GM21447 (cell line): ENCODE results near the gene DGKZ.
"Not testable (repeated sequence)": the region's sequence is repeated elsewhere in the genome, so short reads cannot be mapped to it uniquely, and the experiment has no call there.

ENCODE experiments used
- ATAC-seq: cut with Tn5 transposase; IDR thresholded peaks from one replicate; pipeline ENCODE4 v1.9.1; 2021; ENCODE audit not compliant: unreplicated experiment

Gene DGKZ

DNA sequence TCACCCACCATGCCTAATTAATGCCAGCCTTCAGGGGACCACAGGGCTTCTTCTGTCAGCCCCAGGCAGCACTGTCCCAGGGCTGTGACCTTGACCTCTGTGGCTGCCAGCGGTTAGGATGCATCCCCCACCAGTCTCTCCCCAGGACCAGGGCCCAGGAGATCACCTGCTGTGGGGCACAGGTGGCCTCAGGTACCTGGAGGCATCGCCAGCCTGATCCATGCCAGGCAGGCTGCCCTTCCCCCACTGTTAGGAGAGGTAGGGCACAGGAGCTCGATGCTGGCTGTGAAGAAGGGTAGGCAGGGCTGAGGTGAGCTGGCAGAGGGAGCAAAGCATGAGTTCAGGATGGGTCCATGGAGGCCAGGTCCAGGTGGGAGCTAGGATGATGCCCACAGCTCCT is 17.5 kb downstream of the DGKZ start:
- ATAC-seq, result no peak

GRCh38 chr11:46366260-46366659 is 19.0 kb downstream of the DGKZ start:
- ATAC-seq, result no peak

- ATAC-seq, result no peak
Measured at GRCh38 chr11:46366661-46367161, 19.4 kb downstream of the DGKZ start.

DNA sequence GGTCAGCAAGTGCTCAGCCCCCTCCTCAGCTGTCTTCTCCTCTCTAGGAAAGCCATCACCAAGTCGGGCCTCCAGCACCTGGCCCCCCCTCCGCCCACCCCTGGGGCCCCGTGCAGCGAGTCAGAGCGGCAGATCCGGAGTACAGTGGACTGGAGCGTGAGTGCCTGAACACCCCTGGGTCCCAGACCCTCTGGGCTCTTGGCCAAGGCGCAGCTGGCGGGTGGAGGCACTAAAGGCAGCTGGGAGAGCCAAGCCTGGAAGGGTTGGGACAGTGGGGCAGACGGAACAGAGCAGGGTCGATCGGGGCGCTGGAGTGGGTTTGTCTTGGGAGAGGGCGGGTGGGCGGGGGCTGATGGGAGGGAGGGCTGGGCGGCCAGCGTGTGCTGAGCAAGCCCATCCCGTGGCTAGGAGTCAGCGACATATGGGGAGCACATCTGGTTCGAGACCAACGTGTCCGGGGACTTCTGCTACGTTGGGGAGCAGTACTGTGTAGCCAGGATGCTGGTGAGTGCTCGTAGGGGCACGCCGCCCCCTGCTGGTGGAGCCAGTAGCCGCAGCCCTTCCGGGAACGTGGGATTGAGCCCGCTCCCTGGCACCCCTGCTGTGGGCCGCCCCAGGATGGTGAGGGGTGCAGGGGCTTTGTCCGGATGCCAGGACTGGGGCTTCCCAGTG is 20.1 kb downstream of the DGKZ start:
- ATAC-seq, result peak; percentile 52

DNA sequence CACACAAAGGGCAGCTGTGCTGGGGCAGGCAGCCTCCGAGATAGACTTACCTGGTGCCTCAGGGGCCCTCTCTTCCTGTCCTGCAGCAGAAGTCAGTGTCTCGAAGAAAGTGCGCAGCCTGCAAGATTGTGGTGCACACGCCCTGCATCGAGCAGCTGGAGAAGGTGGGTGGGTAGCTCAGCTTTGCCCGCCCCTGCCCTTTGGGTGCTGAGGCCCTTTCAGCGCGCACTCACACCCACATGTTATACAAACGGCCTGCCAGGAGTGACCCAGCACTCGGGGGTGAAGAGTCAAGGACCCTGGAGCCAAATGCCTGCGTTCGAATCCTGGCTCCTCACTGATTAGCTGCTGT is 20.6 kb downstream of the DGKZ start:
- ATAC-seq, result no peak

DNA sequence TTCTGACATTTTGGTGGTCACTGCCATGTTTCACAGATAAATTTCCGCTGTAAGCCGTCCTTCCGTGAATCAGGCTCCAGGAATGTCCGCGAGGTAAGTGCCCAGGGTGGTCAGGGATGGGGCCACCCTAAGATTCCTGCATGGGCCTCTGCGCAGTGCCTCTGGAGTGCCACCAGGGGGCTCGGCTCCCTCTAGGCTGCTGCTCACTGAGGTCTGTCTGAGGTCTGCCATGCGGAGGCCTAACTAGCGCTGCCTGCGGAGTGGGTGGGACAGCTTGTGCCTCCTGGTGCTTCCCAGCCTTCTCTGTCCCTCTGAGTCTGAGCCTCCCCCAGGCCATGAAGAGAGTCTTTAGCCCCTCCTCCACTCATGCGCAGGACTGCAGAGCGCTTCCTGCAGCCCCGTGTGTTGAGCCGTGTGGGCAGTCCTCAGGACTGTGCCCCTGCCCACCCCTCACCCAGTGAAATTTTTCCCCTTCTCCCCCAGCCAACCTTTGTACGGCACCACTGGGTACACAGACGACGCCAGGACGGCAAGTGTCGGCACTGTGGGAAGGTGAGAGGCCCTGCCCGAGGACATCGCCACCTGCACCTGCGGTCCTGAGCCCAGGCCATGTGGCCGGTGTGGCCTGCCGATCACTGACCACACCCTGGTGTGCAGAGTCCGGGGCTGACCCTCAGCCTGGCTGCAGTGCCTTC is 22.3 kb downstream of the DGKZ start:
- ATAC-seq, result no peak

DNA sequence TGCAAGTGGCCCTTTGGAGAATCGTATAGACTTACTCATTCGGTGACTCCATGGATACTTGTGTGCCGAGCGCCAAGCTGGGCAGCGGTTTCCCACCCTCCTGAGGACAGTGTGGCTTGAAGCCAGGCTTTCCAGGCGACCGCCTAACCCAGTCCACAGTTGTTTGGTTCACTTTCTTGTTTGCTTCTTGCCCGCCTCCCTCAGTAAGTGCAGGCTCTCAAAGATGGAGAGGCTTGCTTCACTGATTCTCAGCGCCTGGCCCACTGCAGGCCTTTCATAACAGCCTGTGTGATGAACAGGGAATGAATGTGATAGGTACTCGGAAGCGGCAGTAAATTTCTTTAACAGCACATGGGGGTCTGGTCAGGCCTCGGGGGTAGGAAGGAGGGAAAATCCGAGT is 23.0 kb downstream of the DGKZ start:
- no peak for ATAC-seq

- ATAC-seq, result not testable (repeated sequence)
Measured at GRCh38 chr11:46371262-46371661, 24.0 kb downstream of the DGKZ start.

- ATAC-seq, result no peak
Measured at GRCh38 chr11:46372086-46372485, 24.8 kb downstream of the DGKZ start.

GRCh38 chr11:46372501-46372900 is 25.2 kb downstream of the DGKZ start:
- ATAC-seq, result not testable (repeated sequence)

- no peak for ATAC-seq
Measured at GRCh38 chr11:46373787-46374740, 26.8 kb downstream of the DGKZ start.

- no peak for ATAC-seq
Measured at GRCh38 chr11:46374815-46375214, 27.6 kb downstream of the DGKZ start.

DNA sequence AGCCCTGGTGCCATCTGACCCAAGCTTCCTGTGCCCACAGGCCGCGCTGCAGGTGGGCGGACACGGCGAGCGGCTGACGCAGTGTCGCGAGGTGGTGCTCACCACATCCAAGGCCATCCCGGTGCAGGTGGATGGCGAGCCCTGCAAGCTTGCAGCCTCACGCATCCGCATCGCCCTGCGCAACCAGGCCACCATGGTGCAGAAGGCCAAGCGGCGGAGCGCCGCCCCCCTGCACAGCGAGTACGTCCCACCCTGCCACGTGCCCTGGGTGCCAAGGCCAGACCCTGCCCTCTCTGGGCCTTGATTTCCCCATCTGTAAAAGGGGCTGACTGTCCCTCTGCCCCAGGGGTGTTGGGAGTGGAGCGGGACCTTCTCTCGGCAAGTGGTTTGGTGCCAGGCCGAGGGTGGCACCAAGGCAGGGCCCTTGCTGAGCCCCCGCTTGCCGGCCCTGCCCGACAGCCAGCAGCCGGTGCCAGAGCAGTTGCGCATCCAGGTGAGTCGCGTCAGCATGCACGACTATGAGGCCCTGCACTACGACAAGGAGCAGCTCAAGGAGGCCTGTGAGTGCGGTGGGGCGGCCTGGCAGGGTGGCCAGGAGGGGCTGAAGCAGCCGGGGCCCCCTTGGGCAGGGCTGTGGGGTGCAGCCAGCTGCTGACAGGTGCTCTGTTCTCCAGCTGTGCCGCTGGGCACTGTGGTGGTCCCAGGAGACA is 28.3 kb downstream of the DGKZ start:
- no peak for ATAC-seq

DNA sequence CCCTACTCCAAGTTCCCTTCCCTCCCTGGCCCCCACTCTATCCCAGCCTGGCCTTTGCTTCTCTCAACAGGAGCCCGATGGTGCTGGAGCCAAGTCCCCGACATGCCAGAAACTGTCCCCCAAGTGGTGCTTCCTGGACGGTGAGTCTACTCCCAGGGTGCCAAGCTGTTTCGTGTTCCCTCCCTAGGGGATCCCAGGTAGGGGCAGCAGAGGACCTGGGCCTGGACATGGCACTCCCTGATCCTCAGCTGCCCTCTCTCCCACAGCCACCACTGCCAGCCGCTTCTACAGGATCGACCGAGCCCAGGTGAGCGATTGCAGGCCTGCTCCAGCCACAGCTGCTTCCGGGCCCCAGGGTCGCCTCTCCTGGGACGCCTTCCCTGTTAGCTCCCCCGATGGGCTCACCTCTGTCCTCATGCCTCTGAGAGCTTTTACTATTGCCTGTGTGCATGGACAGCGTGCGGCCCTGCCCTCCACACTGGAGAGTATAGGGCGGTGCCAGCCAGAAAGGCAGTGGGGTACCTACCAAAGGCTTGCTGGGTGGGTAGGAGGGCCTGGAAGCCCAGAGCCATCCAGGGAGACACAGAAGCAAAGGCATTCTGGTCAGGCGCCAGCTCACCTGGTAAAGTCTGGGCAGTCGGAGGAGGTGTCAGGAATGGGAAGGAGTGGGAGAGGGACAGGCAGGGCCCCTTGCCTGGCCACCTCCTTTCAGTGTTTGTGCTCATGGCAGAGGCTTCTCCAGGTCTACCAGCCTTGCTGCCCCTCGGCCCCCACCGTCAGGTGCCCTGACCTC is 29.2 kb downstream of the DGKZ start:
- ATAC-seq, result no peak

- ATAC-seq, result no peak
Measured at GRCh38 chr11:46377290-46377689, 30.0 kb downstream of the DGKZ start.

GRCh38 chr11:46377831-46378230 is 30.6 kb downstream of the DGKZ start:
- no peak for ATAC-seq

GRCh38 chr11:46378296-46378695 is 31.0 kb downstream of the DGKZ start:
- ATAC-seq, result no peak

DNA sequence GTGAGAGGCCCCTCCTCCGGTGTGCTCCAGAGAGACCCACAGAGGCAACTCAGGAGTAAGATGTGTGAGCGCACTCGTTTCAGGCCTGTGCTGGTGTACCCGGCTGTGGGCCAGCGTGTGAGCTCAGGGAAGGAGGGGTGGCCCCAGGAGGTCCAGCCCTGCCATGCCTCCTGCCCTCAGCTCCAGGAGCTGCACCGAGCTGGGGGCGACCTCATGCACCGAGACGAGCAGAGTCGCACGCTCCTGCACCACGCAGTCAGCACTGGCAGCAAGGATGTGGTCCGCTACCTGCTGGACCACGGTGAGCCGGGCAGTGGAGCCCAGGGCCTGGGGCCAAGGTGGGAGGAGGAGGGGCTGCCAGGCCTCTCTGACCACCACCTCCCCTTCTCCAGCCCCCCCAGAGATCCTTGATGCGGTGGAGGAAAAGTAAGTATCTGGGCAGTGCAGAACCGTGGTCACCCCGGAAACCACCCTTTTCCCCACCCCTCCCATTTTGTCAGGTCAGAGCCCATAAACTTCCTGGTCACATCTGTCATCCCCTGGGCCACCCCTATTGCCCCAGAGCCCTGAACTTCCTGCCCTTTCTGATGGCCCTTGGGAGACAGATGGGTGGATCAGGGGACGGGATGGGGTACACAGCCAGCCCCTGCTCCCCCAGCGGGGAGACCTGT is 31.7 kb downstream of the DGKZ start:
- ATAC-seq, result no peak

DNA sequence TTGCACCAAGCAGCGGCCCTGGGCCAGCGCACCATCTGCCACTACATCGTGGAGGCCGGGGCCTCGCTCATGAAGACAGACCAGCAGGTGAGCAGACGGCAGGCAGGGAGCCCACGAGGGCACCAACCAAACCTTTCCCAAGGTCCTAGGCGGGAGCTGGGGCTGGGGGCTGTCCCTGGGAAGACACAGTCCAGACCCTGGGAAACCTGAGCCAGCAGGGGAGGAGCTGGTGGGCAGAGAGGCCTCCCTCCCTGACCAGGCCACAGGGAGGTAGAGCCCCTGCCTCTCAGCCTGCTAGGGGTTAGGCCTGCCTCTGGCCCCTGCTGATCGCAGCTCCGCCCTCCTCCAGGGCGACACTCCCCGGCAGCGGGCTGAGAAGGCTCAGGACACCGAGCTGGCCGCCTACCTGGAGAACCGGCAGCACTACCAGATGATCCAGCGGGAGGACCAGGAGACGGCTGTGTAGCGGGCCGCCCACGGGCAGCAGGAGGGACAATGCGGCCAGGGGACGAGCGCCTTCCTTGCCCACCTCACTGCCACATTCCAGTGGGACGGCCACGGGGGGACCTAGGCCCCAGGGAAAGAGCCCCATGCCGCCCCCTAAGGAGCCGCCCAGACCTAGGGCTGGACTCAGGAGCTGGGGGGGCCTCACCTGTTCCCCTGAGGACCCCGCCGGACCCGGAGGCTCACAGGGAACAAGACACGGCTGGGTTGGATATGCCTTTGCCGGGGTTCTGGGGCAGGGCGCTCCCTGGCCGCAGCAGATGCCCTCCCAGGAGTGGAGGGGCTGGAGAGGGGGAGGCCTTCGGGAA is 32.4 kb downstream of the DGKZ start:
- not testable (repeated sequence) for ATAC-seq
